ENCODE data around the gene MAGEA8. TPM values are rescaled to one million over a fixed set of nuclear protein-coding genes. Genes with fewer than 3 reads are reported as not detected.
"Not testable (repeated sequence)": the region's sequence is repeated elsewhere in the genome, so short reads cannot be mapped to it uniquely, and the experiment has no call there.

MAGEA8 gene
- total and polyA plus RNA-seq, 10 of the 15 experiments (the other 5 are each of a cell fraction or from before 2014, with no cell fraction given), result 0.06 to 0.20 (median 0.13) TPM; not detected in 7

DNA sequence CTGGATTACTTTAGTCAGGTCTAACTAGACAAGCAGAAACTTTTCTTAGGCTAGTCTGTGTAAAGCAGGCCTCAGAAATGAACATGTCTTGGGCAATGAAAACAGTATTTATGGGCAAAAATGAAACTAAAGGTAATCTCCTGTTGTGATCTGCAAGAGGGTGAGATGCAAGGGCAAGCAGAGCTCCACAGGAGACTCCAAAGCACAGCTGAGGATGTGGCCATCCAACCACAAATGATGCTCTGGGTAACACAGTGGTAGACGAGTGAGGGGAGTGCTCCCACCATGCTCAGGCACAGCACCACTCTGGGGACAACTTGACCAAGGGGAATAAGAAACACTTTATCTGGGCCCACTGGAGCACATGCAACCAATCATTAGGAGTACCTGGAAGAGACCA, 47.7 kb downstream of the MAGEA8 start:
- H3K4me1 ChIP-seq (ENCODE audit: control insufficient read depth, insufficient read depth, low read length), result not testable (repeated sequence)

DNA sequence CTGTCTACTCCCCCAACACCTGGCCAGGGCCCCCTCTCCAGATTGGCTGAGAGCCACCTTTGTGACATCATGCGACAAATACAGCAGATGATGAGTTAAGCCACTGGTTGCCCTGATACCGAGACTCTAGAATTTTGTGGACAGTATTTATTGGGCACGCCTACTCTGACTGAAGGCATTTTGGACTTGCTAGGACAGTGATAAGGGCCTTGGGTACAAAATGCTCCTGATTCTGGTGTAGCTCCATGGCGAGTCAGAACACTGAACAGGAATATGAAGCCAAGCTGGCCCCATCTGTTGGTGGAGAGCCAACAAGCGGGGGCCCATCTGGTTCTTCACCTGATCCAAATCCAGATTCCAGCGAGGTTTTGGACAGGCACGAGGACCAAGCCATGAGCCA, 48.4 kb downstream of the MAGEA8 start, which contains the start of gene HSFX4:
HSFX4 (plus strand) TSS at position 174 of the 400 bp plus-strand sequence; CDS start at position 246, 72 bp downstream.
- DNase-seq (ENCODE audit: low read depth, low spot score); H3K27ac ChIP-seq (ENCODE audit: control insufficient read depth, insufficient read depth); H3K9ac ChIP-seq (ENCODE audit: control insufficient read depth, insufficient read depth, low read length); SMC1A ChIA-PET (ENCODE audit: uncharacterized antibody, unreplicated experiment); H2AFZ ChIP-seq (ENCODE audit: control insufficient read depth, low read depth, low read length); FAIRE-seq; H3K4me2 ChIP-seq (ENCODE audit: control insufficient read depth, insufficient read depth); POLR2A ChIA-PET; ATAC-seq; CTCF ChIA-PET; H3K79me2 ChIP-seq (ENCODE audit: control insufficient read depth, insufficient read depth, low read length); H4K20me1 ChIP-seq (ENCODE audit: control insufficient read depth, insufficient read depth); H3K4me1 ChIP-seq (ENCODE audit: control insufficient read depth, insufficient read depth, low read length); in situ Hi-C loops (cut with MboI); H3K36me3 ChIP-seq (ENCODE audit: control insufficient read depth in 2 of 2, insufficient read depth in 2 of 2, low read length in 1 of 2); BruUV-seq (replicated peaks); H3K9me3 ChIP-seq (replicated peaks; ENCODE audit: control insufficient read depth, insufficient read depth, low read length); H3K27me3 ChIP-seq (replicated peaks in 1 of 2; ENCODE audit: control insufficient read depth in 2 of 2, insufficient read depth in 2 of 2, low read length in 1 of 2); intact Hi-C loops (cut with micrococcal nuclease; ENCODE audit: unreplicated experiment); RAD21 ChIA-PET (ENCODE audit: unreplicated experiment); H3K4me3 ChIP-seq: not testable (repeated sequence)
- WGBS (ENCODE audit: insufficient coverage, insufficient replicate concordance, low lambda C conversion rate, missing lambda C conversion rate), result 58% methylated on average over 2 of the region's 7 CpGs

More for the DNA sequence above, 47.7 kb downstream of the MAGEA8 start:
- H3K27ac ChIP-seq (ENCODE audit: control insufficient read depth, insufficient read depth); intact Hi-C loops (cut with micrococcal nuclease; ENCODE audit: unreplicated experiment); H3K4me2 ChIP-seq (ENCODE audit: control insufficient read depth, insufficient read depth); DNase-seq (ENCODE audit: low read depth, low spot score); RAD21 ChIA-PET (ENCODE audit: unreplicated experiment); H3K27me3 ChIP-seq (replicated peaks in 1 of 2; ENCODE audit: control insufficient read depth in 2 of 2, insufficient read depth in 2 of 2, low read length in 1 of 2); H3K9me3 ChIP-seq (replicated peaks; ENCODE audit: control insufficient read depth, insufficient read depth, low read length); ATAC-seq; H3K36me3 ChIP-seq (ENCODE audit: control insufficient read depth in 2 of 2, insufficient read depth in 2 of 2, low read length in 1 of 2); SMC1A ChIA-PET (ENCODE audit: uncharacterized antibody, unreplicated experiment); H3K4me3 ChIP-seq; FAIRE-seq; H2AFZ ChIP-seq (ENCODE audit: control insufficient read depth, low read depth, low read length); H3K79me2 ChIP-seq (ENCODE audit: control insufficient read depth, insufficient read depth, low read length); BruUV-seq (replicated peaks); H3K9ac ChIP-seq (ENCODE audit: control insufficient read depth, insufficient read depth, low read length); H4K20me1 ChIP-seq (ENCODE audit: control insufficient read depth, insufficient read depth); in situ Hi-C loops (cut with MboI); POLR2A ChIA-PET; CTCF ChIA-PET: not testable (repeated sequence)
- no CpG with 5 or more reads among the region's 1 CpG for WGBS (ENCODE audit: insufficient coverage, insufficient replicate concordance, low lambda C conversion rate, missing lambda C conversion rate)

DNA sequence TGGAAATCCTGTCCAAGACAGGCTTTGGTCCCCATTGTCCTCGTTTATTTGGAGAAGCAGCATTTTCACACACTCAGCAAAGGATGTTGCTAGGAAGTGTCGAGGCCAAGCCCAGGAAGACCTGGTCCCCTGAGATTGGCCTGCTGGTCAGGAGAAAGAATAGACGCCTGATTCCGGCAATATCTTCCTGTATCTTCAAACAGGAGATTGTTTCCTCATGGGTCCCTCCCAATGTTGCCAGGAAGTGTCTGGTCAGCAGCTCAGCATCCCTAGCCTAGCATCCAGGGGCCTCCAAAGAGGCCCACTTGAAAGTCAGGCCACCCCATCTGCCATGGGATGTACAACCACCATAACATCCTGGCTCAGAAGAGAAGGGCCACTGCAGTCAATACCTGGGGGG, 50.4 kb downstream of the MAGEA8 start:
- H4K20me1 ChIP-seq (ENCODE audit: control insufficient read depth, insufficient read depth); in situ Hi-C loops (cut with MboI); DNase-seq (ENCODE audit: low read depth, low spot score); H3K79me2 ChIP-seq (ENCODE audit: control insufficient read depth, insufficient read depth, low read length); SMC1A ChIA-PET (ENCODE audit: uncharacterized antibody, unreplicated experiment); H3K9me3 ChIP-seq (replicated peaks; ENCODE audit: control insufficient read depth, insufficient read depth, low read length); H3K27me3 ChIP-seq (replicated peaks in 1 of 2; ENCODE audit: control insufficient read depth in 2 of 2, insufficient read depth in 2 of 2, low read length in 1 of 2); H3K27ac ChIP-seq (ENCODE audit: control insufficient read depth, insufficient read depth); H3K4me1 ChIP-seq (ENCODE audit: control insufficient read depth, insufficient read depth, low read length); H3K36me3 ChIP-seq (ENCODE audit: control insufficient read depth in 2 of 2, insufficient read depth in 2 of 2, low read length in 1 of 2); FAIRE-seq; H2AFZ ChIP-seq (ENCODE audit: control insufficient read depth, low read depth, low read length); H3K9ac ChIP-seq (ENCODE audit: control insufficient read depth, insufficient read depth, low read length); RAD21 ChIA-PET (ENCODE audit: unreplicated experiment); H3K4me3 ChIP-seq; H3K4me2 ChIP-seq (ENCODE audit: control insufficient read depth, insufficient read depth); CTCF ChIA-PET; POLR2A ChIA-PET; BruUV-seq (replicated peaks); ATAC-seq: not testable (repeated sequence)
- WGBS (ENCODE audit: insufficient coverage, insufficient replicate concordance, low lambda C conversion rate, missing lambda C conversion rate), result 57% methylated on average over 1 of the region's 4 CpGs
- intact Hi-C loops (cut with micrococcal nuclease; ENCODE audit: unreplicated experiment), result loop anchor here (10.0 kb wide), 1 partner anchor 427 kb away; the partner anchor contains the start of gene IDS

DNA sequence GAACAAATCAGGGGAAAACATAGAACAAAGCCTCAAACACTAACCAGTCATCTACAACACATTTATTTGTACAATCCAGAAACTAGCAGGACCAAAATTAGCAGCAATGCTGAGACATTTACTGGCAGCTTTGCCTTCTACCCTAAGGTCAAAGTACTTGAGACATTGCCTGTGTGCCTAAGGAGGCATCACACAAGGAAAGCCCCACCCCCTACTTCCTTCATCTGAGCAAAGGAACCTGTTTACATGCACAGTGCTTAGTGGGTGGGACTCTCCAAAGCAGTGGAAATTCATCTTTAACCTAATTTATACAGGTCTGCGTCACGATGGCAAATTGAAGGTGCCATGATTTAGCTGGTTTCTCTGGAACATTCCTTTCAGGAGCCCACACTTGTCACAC, 51.2 kb downstream of the MAGEA8 start:
- CTCF ChIA-PET; H3K27me3 ChIP-seq (replicated peaks in 1 of 2; ENCODE audit: control insufficient read depth in 2 of 2, insufficient read depth in 2 of 2, low read length in 1 of 2); H3K79me2 ChIP-seq (ENCODE audit: control insufficient read depth, insufficient read depth, low read length); H4K20me1 ChIP-seq (ENCODE audit: control insufficient read depth, insufficient read depth); H3K36me3 ChIP-seq (ENCODE audit: control insufficient read depth in 2 of 2, insufficient read depth in 2 of 2, low read length in 1 of 2); H3K27ac ChIP-seq (ENCODE audit: control insufficient read depth, insufficient read depth); H3K4me2 ChIP-seq (ENCODE audit: control insufficient read depth, insufficient read depth); H2AFZ ChIP-seq (ENCODE audit: control insufficient read depth, low read depth, low read length); SMC1A ChIA-PET (ENCODE audit: uncharacterized antibody, unreplicated experiment); ATAC-seq; H3K4me1 ChIP-seq (ENCODE audit: control insufficient read depth, insufficient read depth, low read length); BruUV-seq (replicated peaks); RAD21 ChIA-PET (ENCODE audit: unreplicated experiment); H3K9me3 ChIP-seq (replicated peaks; ENCODE audit: control insufficient read depth, insufficient read depth, low read length); POLR2A ChIA-PET; FAIRE-seq; in situ Hi-C loops (cut with MboI); H3K9ac ChIP-seq (ENCODE audit: control insufficient read depth, insufficient read depth, low read length); DNase-seq (ENCODE audit: low read depth, low spot score); H3K4me3 ChIP-seq: not testable (repeated sequence)
- 69% methylated on average over 2 of the region's 2 CpGs for WGBS (ENCODE audit: insufficient coverage, insufficient replicate concordance, low lambda C conversion rate, missing lambda C conversion rate)
- intact Hi-C loops (cut with micrococcal nuclease; ENCODE audit: unreplicated experiment), result loop anchor here (10.0 kb wide), 1 partner anchor 427 kb away; the partner anchor contains the start of gene IDS
